ENCODE measurements around the gene MRPL16.
A peak's percentile ranks its signal among the peaks of the same experiment; 100 is the strongest.
"Not testable (repeated sequence)": the region's sequence is repeated elsewhere in the genome, so short reads cannot be mapped to it uniquely, and the experiment has no call there.

The MRPL16 gene

DNA sequence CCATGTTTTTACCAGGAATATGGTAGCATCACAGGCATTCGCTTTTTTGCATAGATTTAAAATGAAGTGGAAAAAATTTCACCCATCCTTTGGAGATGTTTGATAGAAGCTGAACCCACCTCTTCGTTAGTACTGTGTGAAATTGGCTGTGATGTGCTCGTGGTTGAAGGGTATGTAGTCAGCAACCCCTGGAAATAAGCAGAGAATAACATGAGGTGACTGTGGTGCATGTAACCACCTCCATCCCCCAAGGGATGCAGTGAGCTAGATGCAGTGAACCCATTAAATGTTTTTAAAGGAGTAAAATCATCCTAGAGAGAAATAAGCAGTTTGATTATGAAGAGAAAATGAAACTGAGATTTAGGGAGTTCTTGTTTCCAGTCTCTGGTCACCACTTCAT lies 18.8 kb upstream of the MRPL16 start:
- Histone ChIP-seq H3K36me3 (ENCODE audit: insufficient read depth) (no peaks in the 10 kb centered on the region), H3K4me2 (no peak overlapping the region), H2AFZ (ENCODE audit: low read depth) (no peak overlapping the region), H3K4me3 (IDR thresholded peaks at IDR 0.05; ENCODE audit: insufficient read depth, low read depth, low read length) (no peak overlapping the region), H3K27ac (no peak overlapping the region), H3K9ac (no peak overlapping the region), H3K4me1 (ENCODE audit: low read depth, poor library complexity, severe bottlenecking) (no peaks in the 10 kb centered on the region), H3K79me2 (ENCODE audit: insufficient read depth, low read depth) (no peaks in the 10 kb centered on the region), H4K20me1 (ENCODE audit: insufficient read depth) (no peaks in the 10 kb centered on the region), H3K27me3 (ENCODE audit: insufficient read depth, low read depth) (no peaks in the 10 kb centered on the region)
- TF ChIP-seq, protein P1, sequence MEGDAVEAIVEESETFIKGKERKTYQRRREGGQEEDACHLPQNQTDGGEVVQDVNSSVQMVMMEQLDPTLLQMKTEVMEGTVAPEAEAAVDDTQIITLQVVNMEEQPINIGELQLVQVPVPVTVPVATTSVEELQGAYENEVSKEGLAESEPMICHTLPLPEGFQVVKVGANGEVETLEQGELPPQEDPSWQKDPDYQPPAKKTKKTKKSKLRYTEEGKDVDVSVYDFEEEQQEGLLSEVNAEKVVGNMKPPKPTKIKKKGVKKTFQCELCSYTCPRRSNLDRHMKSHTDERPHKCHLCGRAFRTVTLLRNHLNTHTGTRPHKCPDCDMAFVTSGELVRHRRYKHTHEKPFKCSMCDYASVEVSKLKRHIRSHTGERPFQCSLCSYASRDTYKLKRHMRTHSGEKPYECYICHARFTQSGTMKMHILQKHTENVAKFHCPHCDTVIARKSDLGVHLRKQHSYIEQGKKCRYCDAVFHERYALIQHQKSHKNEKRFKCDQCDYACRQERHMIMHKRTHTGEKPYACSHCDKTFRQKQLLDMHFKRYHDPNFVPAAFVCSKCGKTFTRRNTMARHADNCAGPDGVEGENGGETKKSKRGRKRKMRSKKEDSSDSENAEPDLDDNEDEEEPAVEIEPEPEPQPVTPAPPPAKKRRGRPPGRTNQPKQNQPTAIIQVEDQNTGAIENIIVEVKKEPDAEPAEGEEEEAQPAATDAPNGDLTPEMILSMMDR (conservative IDR thresholded peaks at IDR 0.05; ENCODE audit: low read depth, low read length): no peak

DNA sequence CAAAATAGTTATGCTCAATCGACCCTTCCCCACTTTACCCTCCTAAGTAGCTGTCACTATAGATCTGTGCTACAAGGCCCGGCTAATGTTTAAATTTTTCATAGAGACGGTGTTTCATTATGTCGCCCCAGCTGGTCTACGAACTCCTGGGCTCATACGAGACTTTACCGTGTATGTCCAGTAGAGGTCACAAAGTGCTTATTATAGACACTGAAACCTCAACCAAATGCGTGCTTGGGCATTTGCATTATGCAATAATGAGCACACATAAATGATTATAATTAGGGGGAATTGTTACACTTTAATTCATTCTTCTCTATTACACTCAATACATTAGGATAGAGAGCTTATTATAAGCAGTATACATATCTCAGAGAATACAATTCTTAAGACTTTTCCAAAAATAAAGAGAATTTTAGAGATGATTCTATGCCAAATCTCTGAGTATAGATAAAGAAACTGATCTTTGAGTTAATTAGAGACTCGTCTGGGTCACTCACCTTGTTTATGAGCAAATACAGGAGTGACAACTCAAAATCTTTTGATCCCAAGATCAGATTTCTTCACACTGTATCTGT lies 12.5 kb upstream of the MRPL16 start:
- no peak overlapping the region; the same call in 1 of the 2 replicates for H3K4me2 ChIP-seq
- peaks cover 26% of the 10 kb centered on the region for H3K4me1 ChIP-seq (ENCODE audit: low read depth, poor library complexity, severe bottlenecking)
- H3K27me3 ChIP-seq (ENCODE audit: insufficient read depth, low read depth): no peaks in the 10 kb centered on the region
- H3K79me2 ChIP-seq (ENCODE audit: insufficient read depth, low read depth): no peaks in the 10 kb centered on the region
- H3K9ac ChIP-seq: no peak overlapping the region
- no peaks in the 10 kb centered on the region for H4K20me1 ChIP-seq (ENCODE audit: insufficient read depth)
- TF ChIP-seq, protein P1 (conservative IDR thresholded peaks at IDR 0.05; ENCODE audit: low read depth, low read length): peak; percentile 70
- no peak overlapping the region for H3K27ac ChIP-seq
- H3K4me3 ChIP-seq (IDR thresholded peaks at IDR 0.05; ENCODE audit: insufficient read depth, low read depth, low read length): no peak overlapping the region
- H2AFZ ChIP-seq (ENCODE audit: low read depth): peak overlapping the region; percentile 11; the same call in 1 of the 2 replicates
- no peaks in the 10 kb centered on the region for H3K36me3 ChIP-seq (ENCODE audit: insufficient read depth)

DNA sequence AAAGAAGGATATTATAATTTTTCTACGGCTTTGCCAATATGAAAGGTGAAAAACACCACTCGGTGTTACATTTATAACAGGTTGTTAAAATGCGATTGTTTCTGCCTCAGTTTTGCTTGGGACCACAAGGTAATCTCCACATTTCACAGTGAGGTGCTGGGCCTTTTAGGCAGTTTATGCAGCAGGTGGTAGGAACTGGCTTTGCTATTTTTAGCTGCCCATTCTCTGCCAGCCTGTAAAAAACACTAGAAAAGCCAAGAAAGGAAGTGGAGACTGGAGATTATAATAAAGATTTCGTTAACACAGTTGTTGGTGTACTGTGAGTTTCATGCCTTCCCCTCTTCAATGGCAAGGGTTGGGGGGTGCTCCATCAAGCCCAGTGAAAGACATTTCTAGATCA lies 8.0 kb upstream of the MRPL16 start:
- Histone ChIP-seq H3K27ac (peak overlapping the region; percentile 55), H3K36me3 (ENCODE audit: insufficient read depth) (no peaks in the 10 kb centered on the region), H3K79me2 (ENCODE audit: insufficient read depth, low read depth) (no peaks in the 10 kb centered on the region), H4K20me1 (ENCODE audit: insufficient read depth) (no peaks in the 10 kb centered on the region), H3K27me3 (ENCODE audit: insufficient read depth, low read depth) (no peaks in the 10 kb centered on the region), H2AFZ (ENCODE audit: low read depth) (peak overlapping the region; percentile 50), H3K4me2 (peak overlapping the region; percentile 79), H3K4me1 (ENCODE audit: low read depth, poor library complexity, severe bottlenecking) (peaks cover 45% of the 10 kb centered on the region), H3K9ac (peak overlapping the region; percentile 3; the same call in 1 of the 2 replicates), H3K4me3 (IDR thresholded peaks at IDR 0.05; ENCODE audit: insufficient read depth, low read depth, low read length) (no peak overlapping the region)
- TF ChIP-seq, protein P1 (conservative IDR thresholded peaks at IDR 0.05; ENCODE audit: low read depth, low read length): no peak

DNA sequence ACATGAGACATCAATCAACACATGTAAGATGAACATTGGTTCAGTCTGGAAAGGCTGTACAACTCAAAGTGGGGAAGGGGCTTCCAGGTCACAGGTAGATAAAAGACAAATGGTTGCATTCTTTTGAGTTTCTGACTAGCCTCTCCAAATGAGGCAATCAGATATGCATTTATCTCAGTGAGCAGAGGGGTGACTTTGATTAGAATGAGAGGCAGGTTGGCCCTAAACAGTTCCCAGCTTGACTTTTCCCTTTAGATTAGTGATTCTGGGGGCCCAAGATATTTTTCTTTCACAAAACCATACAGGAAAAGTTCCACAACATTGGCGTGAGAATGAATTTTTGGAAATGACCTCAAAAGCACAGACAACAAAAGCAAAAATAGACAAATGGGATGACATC lies 5.9 kb upstream of the MRPL16 start:
- H4K20me1 ChIP-seq (ENCODE audit: insufficient read depth); H3K9ac ChIP-seq; H3K79me2 ChIP-seq (ENCODE audit: insufficient read depth, low read depth); H3K4me2 ChIP-seq; H3K27me3 ChIP-seq (ENCODE audit: insufficient read depth, low read depth); H3K27ac ChIP-seq; H3K36me3 ChIP-seq (ENCODE audit: insufficient read depth); H3K4me3 ChIP-seq (IDR thresholded peaks at IDR 0.05; ENCODE audit: insufficient read depth, low read depth, low read length); H2AFZ ChIP-seq (ENCODE audit: low read depth): not testable (repeated sequence)
- H3K4me1 ChIP-seq (ENCODE audit: low read depth, poor library complexity, severe bottlenecking): peaks cover 37% of the 10 kb centered on the region

DNA sequence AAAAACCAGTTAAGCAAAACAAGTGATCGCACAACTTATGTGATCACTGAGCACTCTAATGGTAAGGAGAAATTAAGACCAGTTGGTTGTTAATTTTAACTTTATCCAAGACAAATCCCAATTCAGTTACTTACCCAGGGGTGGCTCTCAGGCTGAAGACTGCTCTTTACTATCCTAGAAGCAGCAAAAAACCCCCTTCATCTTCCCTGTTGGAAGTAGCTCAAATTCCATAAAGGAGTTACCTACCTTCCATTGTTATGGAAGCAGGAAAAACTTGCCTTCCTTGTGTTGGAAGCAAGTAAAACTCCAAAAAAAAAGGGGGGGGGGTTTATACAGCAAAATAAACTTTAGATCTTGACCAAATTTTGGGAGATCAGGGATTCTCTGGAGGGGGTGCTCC lies 5.2 kb upstream of the MRPL16 start:
- Histone ChIP-seq H3K79me2 (ENCODE audit: insufficient read depth, low read depth) (no peaks in the 10 kb centered on the region), H2AFZ (ENCODE audit: low read depth) (no peak overlapping the region), H3K4me1 (ENCODE audit: low read depth, poor library complexity, severe bottlenecking) (peaks cover 43% of the 10 kb centered on the region), H4K20me1 (ENCODE audit: insufficient read depth) (no peaks in the 10 kb centered on the region), H3K36me3 (ENCODE audit: insufficient read depth) (no peaks in the 10 kb centered on the region), H3K27me3 (ENCODE audit: insufficient read depth, low read depth) (no peaks in the 10 kb centered on the region), H3K4me2 (no peak overlapping the region), H3K9ac (no peak overlapping the region), H3K27ac (no peak overlapping the region), H3K4me3 (IDR thresholded peaks at IDR 0.05; ENCODE audit: insufficient read depth, low read depth, low read length) (no peak overlapping the region)
- TF ChIP-seq, protein P1 (conservative IDR thresholded peaks at IDR 0.05; ENCODE audit: low read depth, low read length): no peak
